GM18870 (cell line): ENCODE measurements around the gene FAM120AOS.
"Not testable (repeated sequence)": the region's sequence is repeated elsewhere in the genome, so short reads cannot be mapped to it uniquely, and the experiment has no call there.

ENCODE experiments used
- ATAC-seq: cut with Tn5 transposase; IDR thresholded peaks from one replicate; pipeline ENCODE4 v1.9.1; 2021; ENCODE audit warnings: moderate library complexity; ENCODE audit not compliant: unreplicated experiment

FAM120AOS gene

GRCh38 chr9:93440896-93441580, 12.3 kb downstream of the FAM120AOS start:
- no peak for ATAC-seq

DNA sequence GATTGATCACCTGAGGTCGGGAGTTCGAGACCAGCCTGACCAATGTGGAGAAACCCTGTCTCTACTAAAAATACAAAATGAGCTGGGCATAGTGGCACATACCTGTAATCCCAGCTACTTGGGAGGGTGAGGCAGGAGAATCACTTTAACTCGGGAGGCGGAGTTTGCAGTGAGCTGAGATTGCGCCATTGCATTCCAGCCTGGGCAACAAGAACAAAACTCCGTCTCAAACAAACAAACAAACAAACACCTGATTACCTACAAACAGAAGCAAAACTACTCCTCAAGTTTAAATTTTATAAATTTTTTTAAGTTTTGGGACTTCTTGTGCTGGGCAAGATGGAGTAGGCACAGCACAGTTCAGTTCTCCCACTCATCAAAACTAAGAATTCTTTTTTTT, 14.1 kb downstream of the FAM120AOS start:
- not testable (repeated sequence) for ATAC-seq

DNA sequence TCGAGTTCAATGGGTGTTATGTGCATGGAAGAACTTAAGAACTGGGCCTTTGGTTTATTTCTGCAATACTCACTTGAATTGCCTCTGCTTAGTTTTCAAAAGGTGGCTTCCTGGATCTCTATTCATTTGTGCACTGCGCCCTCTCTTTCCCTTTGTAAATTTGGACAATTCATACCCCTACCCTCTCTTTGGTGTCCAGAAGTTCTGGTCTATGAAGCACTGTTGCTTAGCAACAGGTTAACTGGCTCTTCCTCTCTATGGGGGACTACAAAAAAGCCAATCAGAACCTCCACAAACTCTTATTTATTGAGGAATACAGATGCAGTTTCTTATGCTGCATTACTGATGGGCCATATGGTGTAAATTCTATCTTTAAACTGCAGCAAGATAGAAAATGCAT, 15.4 kb downstream of the FAM120AOS start:
- no peak for ATAC-seq

DNA sequence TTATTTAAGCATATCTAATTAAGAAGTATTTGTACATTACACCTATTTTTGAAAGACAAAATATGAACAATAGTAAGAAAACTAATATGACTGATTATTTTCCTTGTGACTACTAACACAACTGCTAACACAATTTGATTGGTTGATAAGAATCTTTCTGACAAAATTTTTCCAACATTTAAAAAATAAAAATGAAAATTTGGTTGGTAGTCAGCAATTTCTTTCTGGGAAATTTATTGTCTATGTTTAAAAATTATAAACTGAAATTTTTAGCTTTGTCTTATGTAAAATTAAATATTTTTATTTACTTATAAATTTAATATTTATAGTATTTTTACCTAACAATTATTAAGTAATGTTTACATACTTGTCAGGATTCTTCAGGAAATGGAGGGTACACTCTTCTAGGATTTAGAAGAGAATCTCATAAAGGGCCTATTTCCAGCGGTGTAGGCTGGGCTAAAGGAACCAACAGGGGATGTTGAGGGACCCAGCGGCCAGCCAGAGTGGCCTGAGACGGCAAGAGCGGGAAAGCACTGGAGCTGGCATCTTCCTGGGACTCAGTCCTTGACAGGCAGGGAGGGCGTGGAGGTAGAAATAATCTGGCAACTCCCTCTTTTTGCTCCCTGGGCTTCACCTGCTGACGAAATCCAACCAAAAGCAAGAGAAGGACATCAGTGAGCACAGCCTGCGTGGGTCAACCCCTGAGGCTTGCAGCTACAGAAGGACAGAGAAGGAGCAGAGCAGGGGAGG, 16.6 kb downstream of the FAM120AOS start:
- ATAC-seq: no peak

- ATAC-seq: no peak
Observed at GRCh38 chr9:93436218-93436617, 17.2 kb downstream of the FAM120AOS start.

GRCh38 chr9:93435386-93435785, 18.0 kb downstream of the FAM120AOS start:
- no peak for ATAC-seq

- no peak for ATAC-seq
Observed at GRCh38 chr9:93434056-93434455, 19.3 kb downstream of the FAM120AOS start.

GRCh38 chr9:93432964-93433363, 20.4 kb downstream of the FAM120AOS start:
- ATAC-seq: no peak

DNA sequence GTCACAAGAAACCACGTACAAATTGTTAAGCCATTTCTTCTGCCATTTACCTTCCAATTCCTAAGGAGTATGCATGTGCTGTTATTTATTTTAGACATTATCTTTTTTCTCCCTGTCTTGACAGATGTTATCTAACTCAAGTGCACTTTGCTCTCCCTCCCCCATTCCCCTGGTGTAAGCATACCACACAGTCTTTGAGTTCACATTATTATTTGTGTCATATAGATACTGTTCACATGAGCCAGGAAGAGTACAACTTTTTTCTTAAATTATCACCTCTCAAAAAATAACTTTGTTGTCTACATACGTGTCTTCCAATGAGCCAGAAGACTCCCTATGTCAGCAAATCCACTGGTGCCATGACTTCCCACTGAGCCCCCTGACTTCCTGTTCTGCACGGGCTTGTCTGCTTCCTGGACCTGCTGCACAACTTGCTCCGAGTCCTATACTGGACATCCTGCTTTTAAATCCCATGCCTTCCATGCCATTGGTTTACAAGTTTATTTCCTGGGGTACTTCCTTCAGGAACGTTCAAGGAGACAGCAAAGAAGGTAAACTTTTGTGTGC, 21.8 kb downstream of the FAM120AOS start:
- ATAC-seq: no peak

DNA sequence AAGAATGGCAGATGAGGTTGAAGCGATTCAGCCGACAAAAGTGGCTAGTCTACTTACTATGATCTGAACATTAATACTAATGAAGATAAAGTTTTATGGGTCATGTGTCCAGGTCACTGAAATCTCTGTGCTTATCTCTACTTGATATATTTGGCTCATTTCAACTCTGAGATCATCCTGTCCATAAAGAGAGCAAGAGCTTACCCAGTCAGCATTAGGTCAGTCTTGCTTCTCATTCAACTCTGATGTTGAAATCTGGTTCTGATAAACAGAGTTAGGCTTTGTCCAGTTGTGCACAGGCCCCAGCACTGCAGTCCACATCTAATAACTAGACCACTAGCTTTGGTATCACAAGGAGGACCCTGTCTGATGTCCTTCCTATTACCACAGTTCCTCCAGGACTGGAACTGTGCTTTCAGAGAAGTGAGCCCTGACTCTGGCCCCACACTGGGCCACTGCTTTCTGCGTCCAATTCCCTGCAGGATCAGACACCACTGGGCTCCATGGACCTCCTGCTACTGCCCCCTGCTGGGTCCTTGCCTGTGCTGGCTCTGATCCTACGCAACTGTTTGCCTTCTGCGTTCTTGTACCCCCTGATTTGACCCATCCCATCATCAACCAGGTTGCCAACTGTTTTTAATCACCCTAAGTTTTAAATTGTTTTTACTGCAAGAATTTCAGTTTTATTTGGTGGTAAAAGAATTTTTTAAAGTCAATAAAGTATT, 25.6 kb downstream of the FAM120AOS start:
- no peak for ATAC-seq

DNA sequence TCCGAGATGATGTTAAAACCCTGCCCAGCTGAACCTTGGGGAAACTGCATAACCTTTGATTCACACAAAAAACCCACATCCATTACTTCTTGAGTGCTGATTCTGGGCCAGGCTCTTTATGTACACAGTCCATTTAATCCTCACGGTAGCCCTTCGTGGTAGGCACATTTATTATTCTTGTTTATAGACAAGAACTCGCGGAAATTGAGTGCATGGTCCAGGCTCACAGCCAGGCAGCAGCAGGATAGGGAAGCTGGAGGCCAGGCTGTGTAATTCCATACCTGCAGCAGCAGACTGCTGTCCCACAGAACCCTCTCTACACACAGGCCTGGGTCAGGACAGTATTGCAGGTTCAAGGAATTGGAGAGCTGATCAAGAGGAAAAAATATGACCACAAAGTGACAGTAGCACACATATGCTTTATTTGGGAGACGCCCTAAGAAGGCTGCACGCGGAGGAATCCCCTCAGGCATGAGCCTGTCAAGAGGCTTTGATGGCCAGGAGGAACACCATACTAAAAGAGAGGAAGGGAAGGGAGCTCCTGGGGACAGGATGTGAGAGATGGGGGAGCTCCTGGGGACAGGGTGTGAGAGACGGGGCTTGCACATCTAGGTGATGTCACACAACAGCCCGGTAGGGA, 30.3 kb downstream of the FAM120AOS start:
- no peak for ATAC-seq

DNA sequence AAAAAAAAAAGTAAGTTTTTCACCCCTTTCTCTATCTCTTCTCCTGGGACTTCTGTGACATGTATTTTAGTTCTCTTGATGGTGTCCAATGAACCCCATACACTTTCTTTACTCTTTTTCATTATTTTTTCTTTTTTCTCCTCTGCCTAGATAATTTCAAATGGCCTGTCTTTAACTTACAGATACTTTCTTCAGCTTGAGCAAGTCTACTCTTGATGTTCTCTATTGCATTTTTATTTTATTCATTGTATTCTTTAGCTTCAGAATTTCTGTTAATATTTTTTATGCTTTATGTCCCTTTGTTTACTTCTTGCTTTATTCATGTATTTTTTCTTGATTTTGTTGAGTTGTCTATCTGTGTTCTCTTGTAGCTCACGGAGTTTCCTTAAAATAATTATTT, 34.4 kb downstream of the FAM120AOS start:
- no peak for ATAC-seq

GRCh38 chr9:93417538-93417937, 35.8 kb downstream of the FAM120AOS start:
- no peak for ATAC-seq

- ATAC-seq: no peak
Observed at GRCh38 chr9:93416530-93417235, 36.7 kb downstream of the FAM120AOS start.

DNA sequence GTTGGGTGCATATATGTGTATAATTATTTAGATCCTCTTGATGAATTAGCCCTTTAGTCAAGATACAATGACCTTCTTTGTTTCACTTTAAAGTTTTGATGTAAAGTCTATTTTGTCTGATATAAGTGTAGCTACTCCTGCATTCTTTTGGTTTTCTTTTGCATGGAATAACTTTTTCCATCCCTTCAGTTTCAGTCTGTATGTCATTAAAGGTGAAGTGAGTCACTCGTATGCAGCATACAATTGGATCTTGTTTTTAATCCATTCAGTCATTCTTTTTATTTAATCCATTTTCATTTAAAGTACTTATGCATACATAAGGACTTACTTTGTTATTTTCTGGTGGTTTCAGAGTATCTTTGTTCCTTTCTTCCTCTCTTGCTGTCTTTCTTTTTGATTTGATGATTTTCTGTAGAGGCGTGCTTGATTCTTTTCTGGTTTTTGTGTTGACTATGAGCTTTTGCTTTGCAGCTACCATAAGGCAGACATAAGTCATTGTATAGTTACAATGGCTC, 38.1 kb downstream of the FAM120AOS start:
- ATAC-seq: no peak

DNA sequence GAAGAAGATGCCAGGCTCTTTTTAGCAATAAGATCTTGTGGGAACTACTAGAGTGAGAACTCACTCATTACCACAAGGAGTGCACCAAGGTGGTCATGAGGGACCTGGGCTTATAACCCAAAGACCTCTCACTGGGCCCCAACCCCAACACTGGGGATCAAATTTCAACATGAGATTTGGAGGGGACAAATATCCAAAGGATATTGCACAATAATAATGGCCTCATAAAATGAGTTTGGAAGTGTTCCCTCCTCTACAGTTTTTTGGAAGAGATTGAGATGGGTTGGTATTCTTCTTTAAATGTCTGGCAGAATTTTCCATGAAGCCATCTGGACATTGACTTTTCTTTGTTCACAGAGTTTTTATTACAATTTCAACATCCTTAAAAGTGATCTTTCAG, 39.9 kb downstream of the FAM120AOS start:
- ATAC-seq: no peak

DNA sequence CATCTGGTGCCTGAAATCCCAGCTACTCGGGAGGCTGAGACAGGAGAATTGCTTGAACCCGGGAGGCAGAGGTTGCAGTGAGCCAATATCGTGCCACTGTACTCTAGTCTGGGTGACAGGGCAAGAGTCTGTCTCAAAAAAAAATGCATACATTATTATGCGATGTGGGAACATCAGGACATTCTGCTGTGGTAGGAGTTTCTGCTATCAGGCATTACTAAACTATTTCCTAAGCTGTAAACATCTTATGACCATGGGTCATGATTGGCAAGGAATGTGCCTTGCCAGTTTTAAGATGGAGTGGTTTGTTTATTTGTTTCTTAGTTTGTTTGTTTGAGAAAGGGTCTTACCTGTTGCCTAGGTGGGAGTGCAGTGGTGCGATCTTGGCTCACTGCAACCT, 47.0 kb downstream of the FAM120AOS start:
- no peak for ATAC-seq

DNA sequence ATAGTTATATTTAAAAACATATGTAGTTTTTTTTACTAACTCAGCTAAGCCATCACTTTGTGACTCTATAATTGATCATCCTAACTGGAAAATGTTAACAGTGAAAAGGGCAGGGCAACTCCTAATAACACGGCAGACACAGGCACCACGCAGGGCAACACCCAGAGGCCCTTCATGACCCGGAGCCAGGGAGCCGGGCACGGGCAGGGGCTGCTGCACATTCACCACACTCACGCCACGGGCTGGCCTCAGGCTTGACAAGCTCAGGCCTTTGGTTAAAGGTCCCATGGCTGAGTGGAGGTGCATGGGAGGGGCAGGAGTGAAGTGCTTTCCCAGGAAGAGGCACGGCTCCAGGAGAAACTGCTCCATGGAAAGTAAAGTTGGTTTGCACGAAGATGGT, 54.9 kb downstream of the FAM120AOS start:
- no peak for ATAC-seq

GRCh38 chr9:93397661-93398373, 55.6 kb downstream of the FAM120AOS start:
- no peak for ATAC-seq
